GM19043 (cell line): ENCODE data around the gene PIM2.
A peak's percentile ranks its signal among the peaks of the same experiment; 100 is the strongest.

Experiments used
- ATAC-seq: cut with Tn5 transposase; IDR thresholded peaks from one replicate; pipeline ENCODE4 v1.9.1; 2021; ENCODE audit warnings: low read depth; ENCODE audit not compliant: unreplicated experiment

PIM2 gene

GRCh38 chrX:48918643-48919340, at the start of gene PIM2:
TSS of gene PIM2 (minus strand) at chrX:48919024. CDS start at chrX:48918834, 190 bp downstream.
- peak; percentile 81 for ATAC-seq

- ATAC-seq: no peak
Observed at GRCh38 chrX:48968377-48968776, 49.6 kb upstream of the PIM2 start.

- ATAC-seq: no peak
Observed at GRCh38 chrX:48966796-48967579, 48.2 kb upstream of the PIM2 start.

DNA sequence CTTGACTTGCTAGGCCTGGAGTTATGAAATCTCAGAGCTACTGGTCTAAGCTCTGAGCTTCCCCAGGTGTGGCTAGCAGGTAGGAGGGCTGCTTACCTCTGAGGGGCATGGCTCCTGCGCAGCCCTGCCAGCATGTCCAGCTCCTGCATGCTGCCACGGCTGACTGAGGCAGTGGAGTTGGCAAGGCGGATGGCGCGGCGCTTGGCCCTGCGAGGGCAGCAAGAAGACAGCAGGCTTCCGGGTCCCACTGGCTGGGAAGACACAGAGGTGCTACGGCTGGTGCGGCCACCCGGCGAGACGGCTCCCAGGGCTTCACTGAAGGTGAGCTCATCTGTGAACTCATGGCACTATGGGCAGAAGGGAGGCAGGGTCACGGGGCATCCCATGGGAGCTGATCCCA, 47.1 kb upstream of the PIM2 start:
- no peak for ATAC-seq

DNA sequence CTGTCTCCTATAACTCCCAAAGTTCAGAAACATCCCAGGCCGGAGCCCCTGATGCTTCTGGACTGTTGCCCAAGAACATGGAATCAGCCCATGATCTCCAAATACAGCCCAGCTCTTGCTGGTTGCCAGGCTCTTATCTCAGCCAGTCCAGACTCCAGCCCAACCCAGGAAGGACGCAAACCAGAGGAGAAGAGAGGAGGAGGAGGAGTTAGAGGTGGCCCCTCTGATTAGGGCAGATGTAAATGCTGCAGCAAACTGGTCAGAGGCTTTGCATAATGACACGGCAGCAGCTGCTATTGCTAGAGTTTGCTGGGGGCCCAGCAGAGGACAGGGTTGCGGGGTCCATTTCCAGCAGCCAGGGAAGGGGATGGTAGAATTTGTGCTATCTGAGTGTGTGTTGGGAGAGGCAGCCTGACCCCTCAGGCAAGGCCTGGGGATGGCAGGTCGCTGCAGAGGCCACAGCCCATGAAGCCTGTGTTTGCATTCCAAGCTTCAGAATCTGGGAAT, 42.8 kb upstream of the PIM2 start:
- ATAC-seq: no peak

- ATAC-seq: no peak
Observed at GRCh38 chrX:48960291-48960690, 41.5 kb upstream of the PIM2 start.

DNA sequence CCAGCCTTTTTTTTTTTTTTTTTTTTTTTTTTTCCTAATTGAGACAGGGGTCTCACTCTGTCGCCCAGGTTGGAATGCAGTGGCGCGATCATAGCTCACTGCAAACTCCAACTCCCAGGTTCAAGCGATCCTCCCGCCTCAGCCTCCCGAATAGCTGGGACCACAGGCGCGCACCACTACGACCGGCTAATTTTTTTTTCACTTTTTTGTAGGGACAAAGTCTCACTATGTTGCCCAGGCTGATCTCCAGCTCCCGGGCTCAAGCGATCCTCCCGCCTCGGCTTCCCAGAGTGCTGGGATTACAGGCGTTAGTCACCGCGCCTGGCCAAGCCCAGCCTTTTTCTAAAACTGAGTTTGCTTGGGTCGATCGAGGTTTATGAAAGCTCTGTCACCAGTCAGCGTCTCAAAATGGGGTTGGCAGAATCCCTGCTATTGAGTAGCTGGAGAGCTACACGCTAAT, 39.8 kb upstream of the PIM2 start:
- no peak for ATAC-seq

DNA sequence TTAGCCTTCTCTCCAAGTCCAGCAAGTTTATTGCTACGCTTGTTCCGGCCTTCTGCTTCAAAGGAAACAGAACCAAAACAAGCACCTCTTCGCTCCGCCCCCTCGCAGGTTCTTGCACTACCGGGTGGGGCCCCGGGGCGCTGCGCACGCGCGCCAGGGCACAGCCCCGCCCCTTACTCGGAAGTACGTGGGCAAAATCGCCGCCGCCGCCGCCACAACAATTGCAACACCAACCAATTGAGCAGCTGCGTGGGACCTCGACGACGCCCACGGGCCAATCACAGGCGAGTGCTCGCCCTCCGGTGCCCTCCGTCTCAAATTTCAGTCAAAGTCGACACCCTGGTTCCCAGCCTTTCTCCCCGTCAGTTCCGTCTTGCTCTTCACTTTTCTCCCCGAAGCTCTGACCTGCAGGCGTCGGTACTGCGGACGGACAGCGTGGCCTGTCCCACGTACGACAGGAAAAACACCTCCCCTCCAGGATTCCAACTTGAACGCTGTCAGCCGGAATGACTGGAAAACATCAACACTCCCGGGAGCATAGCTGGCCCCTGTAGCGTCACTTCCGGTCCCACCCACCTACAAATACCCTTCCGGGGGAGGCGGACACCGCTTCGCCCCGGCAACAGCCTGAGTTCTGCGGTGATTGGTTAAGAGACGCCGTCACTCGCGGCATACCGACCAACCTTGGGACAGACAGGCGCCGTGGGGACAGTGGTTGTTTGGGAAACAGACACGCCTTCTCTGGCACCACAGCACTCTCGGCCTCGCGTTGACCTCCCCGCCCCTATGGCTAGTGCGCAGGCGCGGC, 39.2 kb upstream of the PIM2 start:
- peak; percentile 81 for ATAC-seq

- ATAC-seq: no peak
Observed at GRCh38 chrX:48957477-48957826, 38.6 kb upstream of the PIM2 start, which contains the start of gene OTUD5. TSS of gene OTUD5 (minus strand) at chrX:48957607. CDS start at chrX:48957570, 37 bp downstream.

GRCh38 chrX:48956728-48957414, 38.0 kb upstream of the PIM2 start:
- no peak for ATAC-seq

DNA sequence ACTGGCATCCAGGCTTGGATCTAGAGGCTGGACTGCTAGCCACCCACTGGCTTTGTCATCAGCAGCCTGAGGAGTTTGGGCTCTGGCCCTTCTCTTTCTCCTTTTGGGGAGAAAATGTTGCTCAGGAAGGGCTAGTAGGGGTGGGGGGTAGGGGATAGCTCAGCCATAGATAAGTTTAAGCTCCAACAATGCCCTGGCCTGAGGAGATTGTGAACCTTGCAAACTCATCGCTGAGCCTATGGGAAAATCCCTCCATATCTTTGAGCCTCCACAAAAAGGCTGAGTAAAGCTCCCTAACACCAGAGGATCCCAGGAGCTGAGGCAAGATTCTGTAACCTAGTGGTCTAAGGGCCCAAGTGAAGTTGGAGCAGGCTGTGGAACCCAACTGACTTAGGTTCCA, 29.8 kb upstream of the PIM2 start:
- no peak for ATAC-seq

DNA sequence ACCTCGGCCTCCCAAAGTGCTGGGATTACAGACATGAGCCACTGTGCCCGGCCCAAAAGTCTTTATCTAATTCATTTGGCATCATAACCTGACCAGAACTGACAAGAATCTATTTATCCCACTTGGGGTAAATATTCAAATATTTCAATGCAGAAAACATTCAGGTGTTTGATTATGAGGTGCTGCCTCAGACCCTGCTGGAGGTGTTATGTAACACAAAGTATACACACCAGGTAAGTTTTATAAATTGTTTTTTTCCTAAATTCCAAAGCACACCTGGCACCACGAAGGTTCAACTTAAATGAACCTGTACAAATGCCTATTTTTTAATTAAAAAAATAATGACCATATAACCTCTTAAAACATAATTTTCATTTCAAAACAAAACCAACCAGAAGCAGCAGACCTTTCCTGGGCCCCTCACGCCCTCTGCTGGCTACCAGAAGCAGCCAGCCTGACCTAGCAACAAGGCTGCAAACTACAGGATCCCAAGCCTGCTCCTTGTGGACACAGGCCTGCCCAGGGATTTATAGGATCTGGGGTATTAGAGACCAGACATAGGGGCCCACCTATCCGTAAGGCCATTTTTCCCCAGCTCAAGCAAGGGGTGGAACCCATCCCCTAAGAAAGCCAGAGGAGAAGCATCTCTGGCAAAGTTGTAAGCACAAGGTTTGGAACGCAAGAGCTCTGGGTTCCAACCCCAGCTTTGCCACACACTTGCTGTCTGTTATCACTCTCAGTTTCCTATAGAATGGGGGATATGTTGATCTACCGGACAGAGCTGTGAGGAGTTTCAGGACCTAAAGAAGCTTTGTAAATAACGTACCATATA, 26.9 kb upstream of the PIM2 start:
- ATAC-seq: no peak

DNA sequence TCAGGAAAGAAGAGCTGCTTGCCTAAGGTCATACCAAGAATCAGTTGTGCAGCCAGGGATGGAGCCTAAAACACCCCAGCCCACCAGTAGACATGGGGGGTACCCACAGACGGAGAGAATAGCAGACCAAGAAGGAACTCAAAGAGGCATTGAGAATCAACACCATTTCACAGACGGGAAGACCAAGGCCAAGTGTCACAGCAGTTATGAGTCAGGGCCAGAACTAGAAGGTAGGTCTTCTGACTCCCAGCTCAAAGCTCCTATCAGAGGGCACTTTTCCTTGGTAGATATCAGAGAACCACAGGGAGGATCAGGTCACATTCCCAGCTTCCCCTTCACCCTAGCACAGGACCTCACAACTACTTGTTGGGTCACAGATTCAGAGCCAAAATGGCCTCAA, 24.1 kb upstream of the PIM2 start:
- no peak for ATAC-seq

DNA sequence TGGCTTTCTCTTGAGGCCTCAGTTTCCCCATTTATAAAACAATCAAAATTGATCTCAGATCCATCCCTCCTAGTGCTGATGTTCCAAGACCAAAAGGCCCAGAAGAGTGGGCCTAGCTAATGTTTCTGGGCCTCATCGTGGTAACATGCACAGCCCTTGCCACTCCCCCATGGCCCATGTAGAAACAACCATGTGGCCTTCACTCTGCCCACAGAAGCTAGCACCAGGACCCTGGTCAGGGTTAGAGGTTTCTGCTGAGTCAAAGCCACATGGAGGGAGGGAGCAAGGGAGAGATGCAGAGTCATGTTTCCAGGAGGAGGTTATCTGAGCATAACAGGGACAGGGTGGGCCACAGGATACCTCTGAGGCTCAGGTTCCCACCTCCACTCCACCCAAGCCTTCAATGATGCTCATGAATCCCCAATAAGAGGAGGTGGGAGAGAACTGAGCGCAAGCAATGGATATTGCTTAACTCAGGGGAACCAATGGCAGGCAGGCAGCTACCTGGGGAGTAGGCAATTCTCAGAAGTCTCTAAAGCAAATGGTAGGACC, 21.7 kb upstream of the PIM2 start:
- ATAC-seq: no peak

DNA sequence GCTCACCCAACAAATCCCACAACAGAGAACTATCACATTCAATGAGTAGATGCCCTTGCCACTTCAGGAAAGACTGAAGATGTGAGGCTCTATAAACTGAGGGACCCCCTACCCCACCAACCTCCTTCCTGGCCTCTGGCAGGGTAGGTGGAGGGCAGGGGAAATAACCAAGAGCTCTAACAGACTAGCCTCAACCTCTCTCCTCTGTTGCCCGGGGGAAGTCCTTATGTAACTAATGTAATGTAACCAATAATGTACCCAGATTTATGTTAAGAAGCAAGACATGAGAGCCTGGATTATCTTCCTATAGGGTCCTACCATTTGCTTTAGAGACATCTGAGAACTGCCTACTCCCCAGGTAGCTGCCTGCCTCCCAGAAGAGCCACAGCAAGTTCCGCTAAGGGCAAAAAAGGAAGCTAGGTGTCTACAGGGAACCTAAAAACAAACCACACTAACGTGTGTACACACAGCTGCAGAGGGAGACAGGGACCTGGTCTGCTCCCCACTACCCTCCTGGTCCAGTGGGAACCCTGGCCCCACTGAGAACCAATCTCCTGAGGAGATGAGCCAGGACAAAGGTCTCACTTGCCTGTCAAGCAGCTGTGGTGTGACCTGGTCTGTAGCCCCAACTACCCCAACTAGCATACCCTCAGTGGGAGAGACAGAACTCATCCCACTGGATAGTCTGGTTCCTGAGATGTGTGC, 20.9 kb upstream of the PIM2 start:
- ATAC-seq: no peak

- peak; percentile 39 for ATAC-seq
Observed at GRCh38 chrX:48938721-48939425, 20.0 kb upstream of the PIM2 start.

GRCh38 chrX:48937054-48937907, 18.5 kb upstream of the PIM2 start:
- peak; percentile 47 for ATAC-seq
